C4-2B (cell line): ENCODE data around the gene PM20D2.

ENCODE experiments used
- CTCF ChIP-seq: fragments of 450-650 bp; conservative IDR thresholded peaks from 2 replicates; pipeline ENCODE4 v1.5.1; 2017; ENCODE audit warnings: mild to moderate bottlenecking
- ZFX ChIP-seq: fragments of 450-650 bp; IDR thresholded peaks from 2 replicates; pipeline ENCODE4 v1.6.1; 2017

- TF ChIP-seq CTCF (no peak), ZFX (no peak)
Observed at GRCh38 chr6:89186762-89187161, 40.9 kb downstream of the PM20D2 start.
